ENCODE data around the gene STAT5B.

Gene STAT5B

GRCh38 chr17:42165751-42166150 lies 110.4 kb downstream of the STAT5B start:
- Histone ChIP-seq H3K36me3 (ENCODE audit: control insufficient read depth in 1 of 2, insufficient read depth in 2 of 2, low read length in 2 of 2) (no peaks in the 10 kb centered on the region), H3K27ac (ENCODE audit: low read length) (no peak overlapping the region), H3K27me3 (ENCODE audit: low read depth, low read length) (no peaks in the 10 kb centered on the region), H3K4me3 (ENCODE audit: low read depth in 1 of 2, low read length in 2 of 2) (no peak overlapping the region), H3K9me3 (ENCODE audit: control insufficient read depth in 1 of 2, low read length in 2 of 2) (no peaks in the 10 kb centered on the region), H3K4me1 (ENCODE audit: control insufficient read depth in 1 of 2, insufficient read depth in 2 of 2, low read length in 2 of 2) (no peaks in the 10 kb centered on the region)

GRCh38 chr17:42163696-42164407 lies 112.3 kb downstream of the STAT5B start:
- no peaks in the 10 kb centered on the region for H3K9me3 ChIP-seq (ENCODE audit: control insufficient read depth in 1 of 2, low read length in 2 of 2)

GRCh38 chr17:42163113-42163512 lies 113.1 kb downstream of the STAT5B start:
- H3K27ac ChIP-seq (ENCODE audit: low read length), result no peak overlapping the region
- H3K4me3 ChIP-seq (ENCODE audit: low read depth in 1 of 2, low read length in 2 of 2), result no peak overlapping the region
- no peaks in the 10 kb centered on the region for H3K9me3 ChIP-seq (ENCODE audit: control insufficient read depth in 1 of 2, low read length in 2 of 2)
- H3K27me3 ChIP-seq (ENCODE audit: low read depth, low read length), result no peaks in the 10 kb centered on the region
- no peaks in the 10 kb centered on the region for H3K4me1 ChIP-seq (ENCODE audit: control insufficient read depth in 1 of 2, insufficient read depth in 2 of 2, low read length in 2 of 2)
- H3K36me3 ChIP-seq (ENCODE audit: control insufficient read depth in 1 of 2, insufficient read depth in 2 of 2, low read length in 2 of 2), result no peaks in the 10 kb centered on the region

More at GRCh38 chr17:42163696-42164407, 112.3 kb downstream of the STAT5B start:
- Histone ChIP-seq H3K27ac (ENCODE audit: low read length) (no peak overlapping the region), H3K27me3 (ENCODE audit: low read depth, low read length) (no peaks in the 10 kb centered on the region), H3K36me3 (ENCODE audit: control insufficient read depth in 1 of 2, insufficient read depth in 2 of 2, low read length in 2 of 2) (no peaks in the 10 kb centered on the region), H3K4me1 (ENCODE audit: control insufficient read depth in 1 of 2, insufficient read depth in 2 of 2, low read length in 2 of 2) (no peaks in the 10 kb centered on the region), H3K4me3 (ENCODE audit: low read depth in 1 of 2, low read length in 2 of 2) (no peak overlapping the region)

- no peaks in the 10 kb centered on the region for H3K4me1 ChIP-seq (ENCODE audit: control insufficient read depth in 1 of 2, insufficient read depth in 2 of 2, low read length in 2 of 2)
- H3K9me3 ChIP-seq (ENCODE audit: control insufficient read depth in 1 of 2, low read length in 2 of 2), result no peaks in the 10 kb centered on the region
- no peak overlapping the region for H3K4me3 ChIP-seq (ENCODE audit: low read depth in 1 of 2, low read length in 2 of 2)
- H3K27me3 ChIP-seq (ENCODE audit: low read depth, low read length), result no peaks in the 10 kb centered on the region
- no peak overlapping the region for H3K27ac ChIP-seq (ENCODE audit: low read length)
- H3K36me3 ChIP-seq (ENCODE audit: control insufficient read depth in 1 of 2, insufficient read depth in 2 of 2, low read length in 2 of 2), result no peaks in the 10 kb centered on the region
These were observed 115.7 kb downstream of the STAT5B start for GRCh38 chr17:42160531-42160910.

GRCh38 chr17:42159796-42160530 lies 116.2 kb downstream of the STAT5B start:
- Histone ChIP-seq H3K36me3 (ENCODE audit: control insufficient read depth in 1 of 2, insufficient read depth in 2 of 2, low read length in 2 of 2) (no peaks in the 10 kb centered on the region), H3K4me3 (ENCODE audit: low read depth in 1 of 2, low read length in 2 of 2) (no peak overlapping the region), H3K27ac (ENCODE audit: low read length) (no peak overlapping the region), H3K27me3 (ENCODE audit: low read depth, low read length) (no peaks in the 10 kb centered on the region), H3K4me1 (ENCODE audit: control insufficient read depth in 1 of 2, insufficient read depth in 2 of 2, low read length in 2 of 2) (no peaks in the 10 kb centered on the region), H3K9me3 (ENCODE audit: control insufficient read depth in 1 of 2, low read length in 2 of 2) (no peaks in the 10 kb centered on the region)

- H3K4me3 ChIP-seq (ENCODE audit: low read depth in 1 of 2, low read length in 2 of 2), result peak overlapping the region; percentile 55 to 99
- H3K27ac ChIP-seq (ENCODE audit: low read length), result no peak overlapping the region
These were observed 120.6 kb downstream of the STAT5B start for GRCh38 chr17:42155614-42156045.

GRCh38 chr17:42153919-42154742 lies 122.1 kb downstream of the STAT5B start:
- H3K27ac ChIP-seq (ENCODE audit: low read length), result peak overlapping the region; percentile 94
- no peaks in the 10 kb centered on the region for H3K27me3 ChIP-seq (ENCODE audit: low read depth, low read length)
- H3K4me3 ChIP-seq (ENCODE audit: low read depth in 1 of 2, low read length in 2 of 2), result peak overlapping the region; percentile 99 to 100
- H3K4me1 ChIP-seq (ENCODE audit: control insufficient read depth in 1 of 2, insufficient read depth in 2 of 2, low read length in 2 of 2), result peaks cover 10 to 25% of the 10 kb centered on the region in 2 donors
- peaks cover 0 to 3% of the 10 kb centered on the region in 2 donors for H3K36me3 ChIP-seq (ENCODE audit: control insufficient read depth in 1 of 2, insufficient read depth in 2 of 2, low read length in 2 of 2)
- no peaks in the 10 kb centered on the region for H3K9me3 ChIP-seq (ENCODE audit: control insufficient read depth in 1 of 2, low read length in 2 of 2)

More at GRCh38 chr17:42155614-42156045, 120.6 kb downstream of the STAT5B start:
- Histone ChIP-seq H3K27me3 (ENCODE audit: low read depth, low read length) (no peaks in the 10 kb centered on the region), H3K9me3 (ENCODE audit: control insufficient read depth in 1 of 2, low read length in 2 of 2) (no peaks in the 10 kb centered on the region), H3K4me1 (ENCODE audit: control insufficient read depth in 1 of 2, insufficient read depth in 2 of 2, low read length in 2 of 2) (peaks cover 10 to 22% of the 10 kb centered on the region in 2 donors), H3K36me3 (ENCODE audit: control insufficient read depth in 1 of 2, insufficient read depth in 2 of 2, low read length in 2 of 2) (peaks cover 0 to 3% of the 10 kb centered on the region in 2 donors)
